Tibial nerve (tissue), 4 donors: Measurements from ENCODE around the gene TTC27. TPM values are rescaled to one million over a fixed set of nuclear protein-coding genes. Genes with fewer than 3 reads are reported as not detected.

Source experiments
- DNase-seq, 2 donors: peaks; one replicate each; pipeline ENCODE4 v3.0.0-alpha.2; 2019; ENCODE audit warnings: low spot score in 2 of 2
- H3K27ac ChIP-seq, 4 donors: fragments of 200-600 bp; sonication (generic) in 3 of 4; one replicate each; pipeline ENCODE4 v1.5.1; 2017 to 2019; ENCODE audit warnings: mild to moderate bottlenecking in 1 of 4
- H3K27me3 ChIP-seq, 2 donors: fragments of 200-600 bp; sonication (generic) in 1 of 2; one replicate each; pipeline versions ENCODE4 v1.5.1 to v1.6.0; 2017 to 2019
- H3K36me3 ChIP-seq, 3 donors: fragments of 200-600 bp; sonication (generic); one replicate each; pipeline ENCODE4 v1.5.1; 2018 to 2019
- H3K4me1 ChIP-seq, 4 donors: fragments of 200-600 bp; sonication (generic) in 3 of 4; one replicate each; pipeline ENCODE4 v1.5.1; 2017 to 2019
- H3K4me3 ChIP-seq, 4 donors: fragments of 200-600 bp; sonication (generic) in 3 of 4; one replicate each; pipeline ENCODE4 v1.5.1; 2017 to 2019; ENCODE audit warnings: mild to moderate bottlenecking in 1 of 4, moderate library complexity in 1 of 4
- H3K9me3 ChIP-seq, 4 donors: fragments of 200-600 bp; sonication (generic) in 3 of 4; one replicate each; pipeline ENCODE4 v1.5.1; 2017 to 2019
- EP300 ChIP-seq, 2 donors: sonication (generic); formaldehyde crosslinking; IDR thresholded peaks; one replicate each; pipeline ENCODE4 v1.6.1; 2017; ENCODE audit warnings: antibody characterized with exemption in 2 of 2, mild to moderate bottlenecking in 1 of 2
- POLR2A ChIP-seq, 2 donors: fragments of 450-650 bp; IDR thresholded peaks; one replicate each; pipeline ENCODE4 v1.6.1; 2017; ENCODE audit warnings: antibody characterized with exemption in 2 of 2, mild to moderate bottlenecking in 2 of 2, moderate library complexity in 2 of 2
- WGBS, 2 donors: methylation state at CpG; one replicate each; pipeline ENCODE4 v1.1.5; 2018; 5-methylcytosine and 5-hydroxymethylcytosine counted together
- total RNA-seq, 4 donors: library from RNA; depleted of rRNA; stranded (reverse); fragments of >200 nt; gene quantifications; one replicate each; pipeline ENCODE4 v1.1.0, GENCODE V29; 2016
- TF ChIP-seq, protein P1 (sequence below), 5 experiments: fragments of 200-600 bp in 3 of 5; fragments of 450-650 bp in 2 of 5; sonication (generic) in 3 of 5; IDR thresholded peaks; one replicate each; pipeline ENCODE4 v1.5.1; 2016 to 2019; ENCODE audit warnings: antibody characterized with exemption in 5 of 5, mild to moderate bottlenecking in 3 of 5, moderate library complexity in 2 of 5

The TTC27 gene
- total RNA-seq, 4 donors from 2014 or later: 22.5 to 25.8 (median 24.3) TPM

DNA sequence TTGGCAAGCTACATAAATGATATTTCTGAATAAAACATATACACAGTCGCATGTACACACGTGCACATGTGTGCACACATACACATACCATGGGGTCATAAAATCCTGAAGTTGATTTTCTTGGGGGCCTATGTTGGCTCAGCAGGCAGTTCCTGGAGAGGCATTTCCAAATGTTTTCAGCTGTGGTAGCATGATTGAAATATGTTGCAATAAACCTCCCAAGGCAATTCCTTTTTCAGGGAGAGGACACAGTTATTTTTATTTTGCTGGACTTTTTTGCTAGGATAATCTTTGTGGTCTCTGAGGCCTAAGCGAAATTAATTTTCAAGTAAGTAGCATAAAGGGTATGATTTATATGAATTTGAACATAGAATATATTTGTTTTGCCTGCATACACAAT, 192.2 kb downstream of the TTC27 start:
- TF ChIP-seq POLR2A (IDR thresholded peaks at IDR 0.05): no peak
- TF ChIP-seq EP300 (IDR thresholded peaks at IDR 0.05): no peak
- TF ChIP-seq, protein P1, sequence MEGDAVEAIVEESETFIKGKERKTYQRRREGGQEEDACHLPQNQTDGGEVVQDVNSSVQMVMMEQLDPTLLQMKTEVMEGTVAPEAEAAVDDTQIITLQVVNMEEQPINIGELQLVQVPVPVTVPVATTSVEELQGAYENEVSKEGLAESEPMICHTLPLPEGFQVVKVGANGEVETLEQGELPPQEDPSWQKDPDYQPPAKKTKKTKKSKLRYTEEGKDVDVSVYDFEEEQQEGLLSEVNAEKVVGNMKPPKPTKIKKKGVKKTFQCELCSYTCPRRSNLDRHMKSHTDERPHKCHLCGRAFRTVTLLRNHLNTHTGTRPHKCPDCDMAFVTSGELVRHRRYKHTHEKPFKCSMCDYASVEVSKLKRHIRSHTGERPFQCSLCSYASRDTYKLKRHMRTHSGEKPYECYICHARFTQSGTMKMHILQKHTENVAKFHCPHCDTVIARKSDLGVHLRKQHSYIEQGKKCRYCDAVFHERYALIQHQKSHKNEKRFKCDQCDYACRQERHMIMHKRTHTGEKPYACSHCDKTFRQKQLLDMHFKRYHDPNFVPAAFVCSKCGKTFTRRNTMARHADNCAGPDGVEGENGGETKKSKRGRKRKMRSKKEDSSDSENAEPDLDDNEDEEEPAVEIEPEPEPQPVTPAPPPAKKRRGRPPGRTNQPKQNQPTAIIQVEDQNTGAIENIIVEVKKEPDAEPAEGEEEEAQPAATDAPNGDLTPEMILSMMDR (IDR thresholded peaks at IDR 0.05): no peak
- WGBS, 2 donors: 86 to 91% methylated on average over 3 of the region's 3 CpGs
- DNase-seq: no peak
- H3K27ac ChIP-seq: no peak overlapping the region
- peaks cover 0 to 10% (median 6%) of the 10 kb centered on the region in 4 donors for H3K4me1 ChIP-seq
- H3K4me3 ChIP-seq: no peak overlapping the region
- peaks cover 0 to 7% (median 0%) of the 10 kb centered on the region in 3 donors for H3K36me3 ChIP-seq
- H3K9me3 ChIP-seq: no peaks in the 10 kb centered on the region
- no peaks in the 10 kb centered on the region for H3K27me3 ChIP-seq

DNA sequence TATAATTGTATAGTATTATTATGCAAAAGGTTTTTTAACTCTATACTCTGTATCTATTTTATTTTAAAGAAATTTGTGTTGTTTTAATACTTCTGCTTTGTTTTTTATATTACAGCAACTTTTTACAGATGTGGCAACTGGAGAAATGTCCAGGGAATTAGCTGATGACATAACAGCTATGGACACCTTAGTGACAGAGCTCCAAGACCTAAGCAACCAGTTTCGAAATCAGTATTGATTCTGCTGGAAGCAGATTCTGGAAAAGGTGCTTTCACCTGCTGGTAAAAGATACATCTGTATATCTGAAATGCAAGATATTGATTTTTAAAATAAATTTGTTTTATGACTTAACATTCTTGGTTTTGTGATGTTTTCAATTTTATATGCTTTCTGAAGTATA, 192.9 kb downstream of the TTC27 start:
- WGBS, 2 donors: 88 to 90% methylated on average over 1 of the region's 1 CpG
- no peak for DNase-seq
- Histone ChIP-seq H3K4me3 (no peak overlapping the region), H3K36me3 (peaks cover 0 to 7% (median 0%) of the 10 kb centered on the region in 3 donors), H3K27ac (no peak overlapping the region), H3K9me3 (no peaks in the 10 kb centered on the region), H3K4me1 (peaks cover 0 to 16% (median 9%) of the 10 kb centered on the region in 4 donors), H3K27me3 (no peaks in the 10 kb centered on the region)
- TF ChIP-seq POLR2A (IDR thresholded peaks at IDR 0.05) (no peak), EP300 (IDR thresholded peaks at IDR 0.05) (no peak)
- TF ChIP-seq, protein P1 (IDR thresholded peaks at IDR 0.05): no peak

DNA sequence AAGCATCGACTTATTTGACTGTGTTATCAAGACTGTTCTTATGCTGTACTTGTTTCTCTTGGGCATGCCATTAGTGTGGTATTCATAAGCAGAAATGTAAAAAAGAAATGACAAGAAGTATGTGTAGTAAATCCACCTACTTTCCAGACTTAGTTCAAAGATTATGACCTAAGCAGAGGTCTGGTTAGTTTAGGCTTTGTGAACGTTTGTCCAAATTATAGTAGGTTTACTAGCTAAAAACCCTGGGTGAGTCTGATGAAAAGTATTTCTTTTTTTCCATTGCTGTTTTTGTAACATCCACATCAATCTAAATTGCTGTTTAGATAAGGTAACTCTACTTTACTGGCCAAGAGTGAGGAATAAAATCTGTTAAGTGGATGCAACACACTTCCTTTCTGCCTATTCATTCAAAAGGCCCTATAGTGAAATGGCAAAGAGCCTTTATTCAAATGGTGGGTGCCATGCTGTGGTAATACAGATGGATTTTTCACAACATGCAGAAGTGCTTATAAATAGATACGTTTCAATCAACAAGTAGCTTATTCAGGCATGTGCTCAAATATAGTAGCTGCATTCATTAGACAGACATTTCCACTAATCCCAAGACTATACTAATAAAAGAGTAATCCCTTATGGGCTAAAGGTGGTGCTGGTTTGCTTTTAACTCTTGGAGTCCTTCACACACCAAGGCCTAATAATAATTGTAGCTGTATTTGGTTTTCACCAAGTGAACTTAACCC, 196.4 kb downstream of the TTC27 start:
- TF ChIP-seq EP300 (IDR thresholded peaks at IDR 0.05) (no peak), POLR2A (IDR thresholded peaks at IDR 0.05) (no peak)
- TF ChIP-seq, protein P1 (IDR thresholded peaks at IDR 0.05): no peak
- peaks cover 0 to 5% (median 0%) of the 10 kb centered on the region in 3 donors for H3K36me3 ChIP-seq
- 75 to 76% methylated on average over 3 of the region's 3 CpGs for whole genome bisulfite sequencing, 2 donors

DNA sequence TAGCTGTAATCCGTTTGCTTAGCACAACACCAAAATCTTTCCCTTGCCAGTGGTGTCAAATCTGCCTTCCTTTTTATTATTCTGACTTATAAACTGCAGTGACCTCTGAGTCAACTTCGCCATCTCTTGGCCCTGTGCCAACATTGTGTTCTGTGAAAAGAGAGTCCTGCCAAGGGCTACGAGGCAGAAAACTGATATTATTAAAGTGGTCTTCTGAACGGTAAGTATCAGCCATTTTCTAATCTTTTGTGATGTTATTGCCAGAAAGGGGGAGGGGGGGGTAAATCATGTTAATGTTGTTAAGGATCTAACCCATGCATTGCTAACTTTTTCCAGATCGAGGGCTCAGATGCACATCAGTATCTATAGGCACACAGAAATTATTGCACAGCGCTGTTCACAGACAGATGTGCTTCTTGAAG, 197.5 kb downstream of the TTC27 start:
- 27 to 30% methylated on average over 6 of the region's 6 CpGs for WGBS, 2 donors
- peak in 1 of 2 donors; percentile 28 for DNase-seq
- H3K27ac ChIP-seq: peak overlapping the region in 1 of 4 donors; percentile 1
- H3K9me3 ChIP-seq: peaks cover 0 to 22% (median 5%) of the 10 kb centered on the region in 4 donors
- H3K4me3 ChIP-seq: no peak overlapping the region
- H3K27me3 ChIP-seq: no peaks in the 10 kb centered on the region
- peaks cover 0 to 22% (median 9%) of the 10 kb centered on the region in 4 donors for H3K4me1 ChIP-seq
- TF ChIP-seq, protein P1 (IDR thresholded peaks at IDR 0.05): no peak
- TF ChIP-seq POLR2A (IDR thresholded peaks at IDR 0.05) (no peak), EP300 (IDR thresholded peaks at IDR 0.05) (no peak)
- no peaks in the 10 kb centered on the region for H3K36me3 ChIP-seq

More for the DNA sequence above, 196.4 kb downstream of the TTC27 start:
- Histone ChIP-seq H3K9me3 (peaks cover 0 to 12% (median 2%) of the 10 kb centered on the region in 4 donors), H3K27ac (no peak overlapping the region), H3K27me3 (no peaks in the 10 kb centered on the region), H3K4me1 (peaks cover 0 to 22% (median 9%) of the 10 kb centered on the region in 4 donors), H3K4me3 (no peak overlapping the region)
- DNase-seq: no peak

DNA sequence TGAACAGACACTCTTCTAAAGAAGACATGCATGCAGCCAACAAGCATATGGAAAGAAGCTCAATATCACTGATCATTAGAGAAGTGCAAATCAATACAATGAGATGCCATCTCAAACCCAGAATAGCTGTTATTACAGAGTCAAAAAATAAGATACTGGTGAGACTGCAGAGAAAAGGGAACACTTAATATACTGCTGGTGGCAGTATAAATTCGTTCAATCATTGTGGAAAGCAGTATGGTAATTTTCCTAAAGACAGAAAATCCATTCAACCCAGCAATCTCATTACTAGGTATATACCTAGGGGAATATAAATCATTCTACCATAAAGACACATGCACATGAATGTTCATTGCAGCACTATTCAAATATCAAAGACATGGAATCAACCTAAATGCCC, 202.3 kb downstream of the TTC27 start:
- no peak overlapping the region for H3K27ac ChIP-seq
- TF ChIP-seq, protein P1 (IDR thresholded peaks at IDR 0.05): no peak
- no peak for TF ChIP-seq POLR2A (IDR thresholded peaks at IDR 0.05)
- TF ChIP-seq EP300 (IDR thresholded peaks at IDR 0.05): no peak
- WGBS, 2 donors: 90 to 96% methylated on average over 1 of the region's 1 CpG

More for the DNA sequence above, 202.3 kb downstream of the TTC27 start:
- peaks cover 0 to 23% (median 5%) of the 10 kb centered on the region in 4 donors for H3K9me3 ChIP-seq
- peaks cover 0 to 11% (median 2%) of the 10 kb centered on the region in 4 donors for H3K4me1 ChIP-seq
- DNase-seq: no peak
- H3K36me3 ChIP-seq: no peaks in the 10 kb centered on the region
- H3K4me3 ChIP-seq: no peak overlapping the region
- no peaks in the 10 kb centered on the region for H3K27me3 ChIP-seq
